H9 (cell line): Measurements from ENCODE around the gene SPATS2. TPM values are rescaled to one million over a fixed set of nuclear protein-coding genes. Genes with fewer than 3 reads are reported as not detected.

ENCODE experiments used
- DNase-seq: peaks from one replicate; pipeline ENCODE4 v3.0.0-alpha.2; 2017
- H2AFZ ChIP-seq: one replicate; pipeline ENCODE4 v1.6.1; 2013; ENCODE audit warnings: mild to moderate bottlenecking, low read length, control low read depth, moderate library complexity
- H2AK5ac ChIP-seq: 2 replicates; pipeline ENCODE4 v1.6.1; 2013; ENCODE audit warnings: low read length, control low read depth, mixed read lengths; ENCODE audit not compliant: insufficient read length
- H2BK120ac ChIP-seq: one replicate; pipeline ENCODE4 v1.6.1; 2013; ENCODE audit warnings: low read depth, mild to moderate bottlenecking, low read length, control low read depth, inconsistent platforms; ENCODE audit not compliant: poor library complexity, severe bottlenecking
- H2BK12ac ChIP-seq: 2 replicates; pipeline ENCODE4 v1.6.1; 2013; ENCODE audit warnings: low read length, control low read depth, mixed read lengths, low read depth; ENCODE audit not compliant: insufficient read length
- H2BK15ac ChIP-seq: 2 replicates; pipeline ENCODE4 v1.6.1; 2013; ENCODE audit warnings: low read depth, low read length, control low read depth
- H2BK20ac ChIP-seq: one replicate; pipeline ENCODE4 v1.6.1; 2013; ENCODE audit warnings: low read depth, mild to moderate bottlenecking, low read length, control low read depth, inconsistent platforms; ENCODE audit not compliant: poor library complexity, severe bottlenecking
- H2BK5ac ChIP-seq: 2 replicates; pipeline ENCODE4 v1.6.1; 2013; ENCODE audit warnings: low read length, control low read depth, mixed read lengths; ENCODE audit not compliant: insufficient read length
- H3K14ac ChIP-seq: 2 replicates; pipeline ENCODE4 v1.6.1; 2013; ENCODE audit warnings: low read length, control low read depth; ENCODE audit not compliant: insufficient read depth
- H3K18ac ChIP-seq: 2 replicates; pipeline ENCODE4 v1.6.1; 2013; ENCODE audit warnings: low read depth, mild to moderate bottlenecking, mixed read lengths, low read length, control low read depth; ENCODE audit not compliant: insufficient read length
- H3K23ac ChIP-seq: 2 replicates; pipeline ENCODE4 v1.6.1; 2013; ENCODE audit warnings: low read length, control low read depth, mixed read lengths, low read depth; ENCODE audit not compliant: insufficient read length
- H3K23me2 ChIP-seq: 2 replicates; pipeline ENCODE4 v1.6.1; 2013; ENCODE audit warnings: low read depth, mild to moderate bottlenecking, mixed read lengths, low read length, control low read depth; ENCODE audit not compliant: insufficient read length, poor library complexity, severe bottlenecking
- H3K27ac ChIP-seq: 2 replicates; pipeline ENCODE4 v1.5.1; 2013; ENCODE audit warnings: low read length, control low read depth, mixed read lengths, low read depth; ENCODE audit not compliant: insufficient read length
- H3K27me3 ChIP-seq: 2 replicates; pipeline ENCODE4 v1.6.1; 2013; ENCODE audit warnings: low read length, control low read depth, inconsistent platforms; ENCODE audit not compliant: insufficient read depth
- H3K4ac ChIP-seq: 2 replicates; pipeline ENCODE4 v1.6.1; 2013; ENCODE audit warnings: low read depth, mild to moderate bottlenecking, control low read depth, inconsistent platforms, low read length, moderate library complexity
- H3K4me1 ChIP-seq: 2 replicates; pipeline ENCODE4 v1.6.1; 2013; ENCODE audit warnings: low read length, control low read depth, inconsistent platforms; ENCODE audit not compliant: insufficient read depth
- H3K4me2 ChIP-seq: 2 replicates; pipeline ENCODE4 v1.6.1; 2013; ENCODE audit warnings: low read length, control low read depth, mixed read lengths; ENCODE audit not compliant: insufficient read length, insufficient read depth
- H3K56ac ChIP-seq: 2 replicates; pipeline ENCODE4 v1.6.1; 2013; ENCODE audit warnings: low read depth, mild to moderate bottlenecking, mixed read lengths, low read length, control low read depth; ENCODE audit not compliant: insufficient read length
- H3K79me1 ChIP-seq: 2 replicates; pipeline ENCODE4 v1.6.1; 2013; ENCODE audit warnings: low read depth, mild to moderate bottlenecking, moderate library complexity, low read length, control low read depth, inconsistent platforms; ENCODE audit not compliant: insufficient read depth, poor library complexity, severe bottlenecking
- H3K79me2 ChIP-seq: 2 replicates; pipeline ENCODE4 v1.6.1; 2013; ENCODE audit warnings: low read length, control low read depth, inconsistent platforms; ENCODE audit not compliant: insufficient read depth
- H3K9ac ChIP-seq: 2 replicates; pipeline ENCODE4 v1.6.1; 2013; ENCODE audit warnings: low read length, control low read depth, mixed read lengths; ENCODE audit not compliant: insufficient read length; ENCODE audit errors: extremely low read depth
- H3K9me3 ChIP-seq: one replicate; pipeline ENCODE4 v1.6.1; 2013; ENCODE audit warnings: low read depth, low read length, inconsistent platforms; ENCODE audit not compliant: control insufficient read depth
- H3T11ph ChIP-seq: one replicate; pipeline ENCODE4 v1.6.1; 2013; ENCODE audit warnings: mild to moderate bottlenecking, low read length, control low read depth, inconsistent platforms
- H4K20me1 ChIP-seq: one replicate; pipeline ENCODE4 v1.6.1; 2013; ENCODE audit not compliant: control insufficient read depth, insufficient read length, insufficient read depth
- H4K5ac ChIP-seq: 2 replicates; pipeline ENCODE4 v1.6.1; 2013; ENCODE audit warnings: low read depth, mild to moderate bottlenecking, mixed read lengths, low read length, control low read depth; ENCODE audit not compliant: insufficient read length
- H4K8ac ChIP-seq: replicated peaks from 2 replicates; pipeline ENCODE4 v1.6.1; 2013; ENCODE audit warnings: low read length, control low read depth, mixed read lengths, low read depth; ENCODE audit not compliant: insufficient read length
- H4K91ac ChIP-seq: 2 replicates; pipeline ENCODE4 v1.6.1; 2013; ENCODE audit warnings: low read depth, mild to moderate bottlenecking, moderate library complexity, mixed read lengths, low read length, control low read depth; ENCODE audit not compliant: insufficient read length
- H3K27ac Mint-ChIP-seq, 3 experiments: 2 replicates in 2 of 3; 3 replicates in 1 of 3; pipeline ENCODE4 v1.8.0; 2020 to 2021; ENCODE audit warnings: mixed read lengths in 3 of 3, mild to moderate bottlenecking in 1 of 3, moderate library complexity in 1 of 3
- H3K27me3 Mint-ChIP-seq: 2 replicates; pipeline ENCODE4 v1.8.0; 2021; ENCODE audit warnings: low read depth, mild to moderate bottlenecking, moderate library complexity, mixed read lengths
- H3K36me3 Mint-ChIP-seq, 3 experiments: 2 replicates in 2 of 3; 3 replicates in 1 of 3; pipeline ENCODE4 v1.8.0; 2020 to 2021; ENCODE audit warnings: low read depth in 3 of 3, mixed read lengths in 3 of 3; ENCODE audit not compliant: insufficient read depth in 1 of 3
- H3K4me1 Mint-ChIP-seq, 2 experiments: 2 replicates each; pipeline ENCODE4 v1.8.0; 2020; ENCODE audit warnings: mixed read lengths in 2 of 2
- H3K4me3 Mint-ChIP-seq, 2 experiments: 2 replicates in 1 of 2; 3 replicates in 1 of 2; pipeline ENCODE4 v1.8.0; 2020 to 2021; ENCODE audit warnings: mild to moderate bottlenecking in 2 of 2, mixed read lengths in 2 of 2, moderate library complexity in 1 of 2
- H3K9me3 Mint-ChIP-seq, 2 experiments: 2 replicates in 1 of 2; 3 replicates in 1 of 2; pipeline ENCODE4 v1.8.0; 2020; ENCODE audit warnings: mild to moderate bottlenecking in 2 of 2, mixed read lengths in 2 of 2, moderate library complexity in 1 of 2
- CTCF ChIP-seq: fragments of 200-600 bp; sonication (generic); conservative IDR thresholded peaks from 3 replicates; pipeline ENCODE4 v1.8.0; 2021; ENCODE audit warnings: antibody characterized with exemption, mild to moderate bottlenecking
- WGBS: extraction: QIAGEN DNeasy Blood & Tissue Kit; methylation state at CpG from one replicate; pipeline ENCODE4 v1.1.7; 2013; ENCODE audit warnings: missing lambda C conversion rate, low lambda C conversion rate, mixed read lengths; ENCODE audit not compliant: insufficient read length; ENCODE audit errors: extremely low coverage; 5-methylcytosine and 5-hydroxymethylcytosine counted together
- total RNA-seq: library from RNA; stranded (reverse); gene quantifications from 2 replicates; pipeline ENCODE4 v1.2.1, GENCODE V29; 2021

Gene SPATS2
- total RNA-seq, 1 experiment from 2014 or later: 17.1 TPM

GRCh38 chr12:49388682-49389386 lies 21.6 kb downstream of the SPATS2 start:
- no peak overlapping the region for H3K9ac ChIP-seq
- H3K4me1 ChIP-seq: no peaks in the 10 kb centered on the region; the same call in 1 of the 2 replicates
- no peak overlapping the region for H3K23ac ChIP-seq
- H2BK20ac ChIP-seq: no peak overlapping the region
- H3K23me2 ChIP-seq: no peaks in the 10 kb centered on the region
- DNase-seq: peak; percentile 93
- no peaks in the 10 kb centered on the region for H4K20me1 ChIP-seq
- no peak overlapping the region for H2BK12ac ChIP-seq
- no peak overlapping the region for H4K91ac ChIP-seq
- no peak overlapping the region for H3K27ac ChIP-seq
- H4K5ac ChIP-seq: no peak overlapping the region
- no peaks in the 10 kb centered on the region for H3K9me3 ChIP-seq
- Mint-ChIP-seq H3K9me3 (no peaks in the 10 kb centered on the region), H3K27ac (peak overlapping the region in 1 of 3 experiments; percentile 20; a peak in 1 of 7 replicates), H3K4me1 (peaks cover 0 to 15% of the 10 kb centered on the region in 2 experiments; a peak in 2 of 4 replicates), H3K4me3 (peak overlapping the region in 1 of 2 experiments; percentile 47; a peak in 1 of 5 replicates), H3K27me3 (no peaks in the 10 kb centered on the region), H3K36me3 (peaks cover 0 to 5% (median 1%) of the 10 kb centered on the region in 3 experiments; a peak in 3 of 7 replicates)
- TF ChIP-seq CTCF: peak; percentile 85
- H3K79me1 ChIP-seq: no peaks in the 10 kb centered on the region
- H2AFZ ChIP-seq: no peak overlapping the region
- H3K27me3 ChIP-seq: no peaks in the 10 kb centered on the region
- no peak overlapping the region for H3K56ac ChIP-seq
- no peak overlapping the region for H2BK120ac ChIP-seq
- no peak overlapping the region for H2BK5ac ChIP-seq
- WGBS: no CpG with 5 or more reads among the region's 18 CpGs
- no peak overlapping the region for H4K8ac ChIP-seq
- H3K14ac ChIP-seq: no peak overlapping the region
- no peak overlapping the region for H3K18ac ChIP-seq
- peak overlapping the region; percentile 26 for H3K4me2 ChIP-seq
- H3T11ph ChIP-seq: no peak overlapping the region
- no peak overlapping the region for H3K4ac ChIP-seq
- no peak overlapping the region for H2BK15ac ChIP-seq
- no peaks in the 10 kb centered on the region for H3K79me2 ChIP-seq
- H2AK5ac ChIP-seq: no peak overlapping the region
